HL-60 (cell line): Measurements from ENCODE around the gene CYP24A1.

ENCODE experiments used
- DNase-seq, 2 experiments: peaks; one replicate each; pipeline ENCODE4 v3.0.0-alpha.2; 2010 to 2020; ENCODE audit warnings: low read depth in 1 of 2, low spot score in 1 of 2
- H3K27ac ChIP-seq: fragments of 250-450 bp; sonication (Bioruptor Pico); replicated peaks from 2 replicates; pipeline ENCODE4 v1.5.1; 2020; ENCODE audit warnings: mild to moderate bottlenecking, moderate library complexity
- H3K27me3 ChIP-seq: fragments of 250-450 bp; sonication (Bioruptor Pico); 2 replicates; pipeline ENCODE4 v1.5.1; 2021; ENCODE audit warnings: mild to moderate bottlenecking, moderate library complexity; ENCODE audit not compliant: insufficient read depth, poor library complexity, severe bottlenecking
- H3K4me3 ChIP-seq: replicated peaks from 2 replicates; pipeline ENCODE4 v1.5.1; 2011; ENCODE audit warnings: mild to moderate bottlenecking, control low read depth, low read length; ENCODE audit not compliant: insufficient read depth
- GABPA ChIP-seq: IDR thresholded peaks from 2 replicates; pipeline ENCODE4 v1.6.1; 2012; ENCODE audit warnings: low read depth
- POLR2AphosphoS5 ChIP-seq: IDR thresholded peaks from 2 replicates; pipeline ENCODE4 v1.6.1; 2012; ENCODE audit warnings: low read depth
- SPI1 ChIP-seq: IDR thresholded peaks from 2 replicates; pipeline ENCODE4 v1.6.1; 2012; ENCODE audit warnings: low read depth, mild to moderate bottlenecking, borderline replicate concordance
- long read RNA-seq: library from polyadenylated mRNA; unstranded; transcript quantifications from one replicate; pipeline ENCODE4 v2.0.0, GENCODE V29; 2020
- TF ChIP-seq, protein P1 (sequence below): IDR thresholded peaks from 2 replicates; pipeline ENCODE4 v1.6.1; 2012; ENCODE audit warnings: low read depth; ENCODE audit not compliant: insufficient replicate concordance
- TF ChIP-seq, protein P2 (sequence below): IDR thresholded peaks from one replicate; pipeline ENCODE4 v1.5.1; 2011; ENCODE audit warnings: low read length, control low read depth, inconsistent platforms; ENCODE audit not compliant: insufficient read depth

CYP24A1 gene
- long read RNA-seq = 0 reads

DNA sequence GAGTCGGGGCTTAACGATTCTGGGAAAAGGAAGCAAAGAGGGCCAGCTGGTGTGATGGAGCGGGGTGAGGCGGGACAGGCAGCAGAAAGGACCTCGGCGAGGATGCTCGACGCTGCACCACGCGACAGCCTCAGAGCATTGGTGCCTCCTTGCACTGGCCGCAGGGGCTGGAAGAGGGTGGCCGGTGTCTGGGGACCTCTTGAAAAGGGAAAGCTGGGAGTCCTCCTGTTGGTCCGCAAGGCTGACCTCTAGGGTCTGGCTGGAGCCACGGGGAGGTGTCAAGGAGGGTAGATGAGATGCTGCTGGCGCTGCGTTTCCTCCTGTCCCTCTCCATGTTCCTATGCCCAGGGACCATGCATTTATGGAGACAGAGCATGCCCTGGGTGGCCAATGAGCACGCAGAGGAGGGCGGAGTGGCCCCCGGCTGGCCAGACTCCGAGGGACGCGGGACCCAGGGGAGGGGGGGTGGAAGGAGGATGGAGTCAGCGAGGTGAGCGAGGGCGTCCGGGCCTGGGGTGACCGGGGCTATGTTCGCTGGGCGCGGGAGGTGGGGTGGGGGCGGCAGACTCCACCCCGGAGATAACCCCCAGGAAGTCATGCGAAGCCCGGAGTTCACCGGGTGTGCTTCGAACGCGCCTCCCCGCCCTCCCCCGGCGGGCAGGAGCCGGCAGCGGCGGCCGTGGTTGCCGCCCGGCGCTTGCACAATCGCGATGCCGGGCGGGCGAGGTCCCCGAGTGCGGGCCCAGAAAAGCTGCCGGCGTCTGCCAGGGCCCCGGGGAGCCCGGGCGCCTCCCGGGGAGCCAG, at the start of gene CYP24A1:
Gene CYP24A1, minus strand, starts transcription at position 334 of the 804 bp plus-strand sequence. CDS start 407 bp downstream, outside the sequence.
- DNase-seq = peak in 1 of 2 experiments; percentile 36
- Histone ChIP-seq H3K27me3 (peaks cover 45% of the 10 kb centered on the region), H3K4me3 (peak within 1 kb of the TSS; percentile 22), H3K27ac (no peak within 1 kb of the TSS)
- TF ChIP-seq POLR2AphosphoS5 (no peak), SPI1 (no peak), GABPA (no peak)
- TF ChIP-seq, protein P1, sequence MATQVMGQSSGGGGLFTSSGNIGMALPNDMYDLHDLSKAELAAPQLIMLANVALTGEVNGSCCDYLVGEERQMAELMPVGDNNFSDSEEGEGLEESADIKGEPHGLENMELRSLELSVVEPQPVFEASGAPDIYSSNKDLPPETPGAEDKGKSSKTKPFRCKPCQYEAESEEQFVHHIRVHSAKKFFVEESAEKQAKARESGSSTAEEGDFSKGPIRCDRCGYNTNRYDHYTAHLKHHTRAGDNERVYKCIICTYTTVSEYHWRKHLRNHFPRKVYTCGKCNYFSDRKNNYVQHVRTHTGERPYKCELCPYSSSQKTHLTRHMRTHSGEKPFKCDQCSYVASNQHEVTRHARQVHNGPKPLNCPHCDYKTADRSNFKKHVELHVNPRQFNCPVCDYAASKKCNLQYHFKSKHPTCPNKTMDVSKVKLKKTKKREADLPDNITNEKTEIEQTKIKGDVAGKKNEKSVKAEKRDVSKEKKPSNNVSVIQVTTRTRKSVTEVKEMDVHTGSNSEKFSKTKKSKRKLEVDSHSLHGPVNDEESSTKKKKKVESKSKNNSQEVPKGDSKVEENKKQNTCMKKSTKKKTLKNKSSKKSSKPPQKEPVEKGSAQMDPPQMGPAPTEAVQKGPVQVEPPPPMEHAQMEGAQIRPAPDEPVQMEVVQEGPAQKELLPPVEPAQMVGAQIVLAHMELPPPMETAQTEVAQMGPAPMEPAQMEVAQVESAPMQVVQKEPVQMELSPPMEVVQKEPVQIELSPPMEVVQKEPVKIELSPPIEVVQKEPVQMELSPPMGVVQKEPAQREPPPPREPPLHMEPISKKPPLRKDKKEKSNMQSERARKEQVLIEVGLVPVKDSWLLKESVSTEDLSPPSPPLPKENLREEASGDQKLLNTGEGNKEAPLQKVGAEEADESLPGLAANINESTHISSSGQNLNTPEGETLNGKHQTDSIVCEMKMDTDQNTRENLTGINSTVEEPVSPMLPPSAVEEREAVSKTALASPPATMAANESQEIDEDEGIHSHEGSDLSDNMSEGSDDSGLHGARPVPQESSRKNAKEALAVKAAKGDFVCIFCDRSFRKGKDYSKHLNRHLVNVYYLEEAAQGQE = no peak
- TF ChIP-seq, protein P2, sequence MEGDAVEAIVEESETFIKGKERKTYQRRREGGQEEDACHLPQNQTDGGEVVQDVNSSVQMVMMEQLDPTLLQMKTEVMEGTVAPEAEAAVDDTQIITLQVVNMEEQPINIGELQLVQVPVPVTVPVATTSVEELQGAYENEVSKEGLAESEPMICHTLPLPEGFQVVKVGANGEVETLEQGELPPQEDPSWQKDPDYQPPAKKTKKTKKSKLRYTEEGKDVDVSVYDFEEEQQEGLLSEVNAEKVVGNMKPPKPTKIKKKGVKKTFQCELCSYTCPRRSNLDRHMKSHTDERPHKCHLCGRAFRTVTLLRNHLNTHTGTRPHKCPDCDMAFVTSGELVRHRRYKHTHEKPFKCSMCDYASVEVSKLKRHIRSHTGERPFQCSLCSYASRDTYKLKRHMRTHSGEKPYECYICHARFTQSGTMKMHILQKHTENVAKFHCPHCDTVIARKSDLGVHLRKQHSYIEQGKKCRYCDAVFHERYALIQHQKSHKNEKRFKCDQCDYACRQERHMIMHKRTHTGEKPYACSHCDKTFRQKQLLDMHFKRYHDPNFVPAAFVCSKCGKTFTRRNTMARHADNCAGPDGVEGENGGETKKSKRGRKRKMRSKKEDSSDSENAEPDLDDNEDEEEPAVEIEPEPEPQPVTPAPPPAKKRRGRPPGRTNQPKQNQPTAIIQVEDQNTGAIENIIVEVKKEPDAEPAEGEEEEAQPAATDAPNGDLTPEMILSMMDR = no peak

DNA sequence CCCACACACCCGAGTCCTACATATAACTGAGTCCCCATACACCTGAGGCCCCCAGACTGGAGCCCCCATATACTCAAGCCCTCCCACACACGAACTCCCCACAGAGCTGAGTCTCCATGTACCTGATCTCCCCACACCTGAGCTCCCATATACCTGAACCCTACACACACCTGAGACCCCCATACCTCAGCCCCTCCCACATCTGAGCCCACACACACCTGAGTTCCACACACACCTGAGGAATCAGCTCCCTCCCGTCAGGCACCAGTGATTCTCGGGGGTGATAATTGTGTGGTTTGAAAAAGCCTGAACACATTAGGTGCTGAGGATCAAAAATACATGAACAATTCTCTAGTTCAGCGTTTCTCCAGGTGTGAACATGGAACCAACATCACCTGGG, 49.5 kb upstream of the CYP24A1 start:
- TF ChIP-seq, protein P1 = no peak
- TF ChIP-seq SPI1 (no peak), POLR2AphosphoS5 (no peak), GABPA (no peak)
- TF ChIP-seq, protein P2 = no peak
- no peak for DNase-seq
- Histone ChIP-seq H3K27ac (no peak overlapping the region), H3K27me3 (no peaks in the 10 kb centered on the region), H3K4me3 (no peak overlapping the region)

DNA sequence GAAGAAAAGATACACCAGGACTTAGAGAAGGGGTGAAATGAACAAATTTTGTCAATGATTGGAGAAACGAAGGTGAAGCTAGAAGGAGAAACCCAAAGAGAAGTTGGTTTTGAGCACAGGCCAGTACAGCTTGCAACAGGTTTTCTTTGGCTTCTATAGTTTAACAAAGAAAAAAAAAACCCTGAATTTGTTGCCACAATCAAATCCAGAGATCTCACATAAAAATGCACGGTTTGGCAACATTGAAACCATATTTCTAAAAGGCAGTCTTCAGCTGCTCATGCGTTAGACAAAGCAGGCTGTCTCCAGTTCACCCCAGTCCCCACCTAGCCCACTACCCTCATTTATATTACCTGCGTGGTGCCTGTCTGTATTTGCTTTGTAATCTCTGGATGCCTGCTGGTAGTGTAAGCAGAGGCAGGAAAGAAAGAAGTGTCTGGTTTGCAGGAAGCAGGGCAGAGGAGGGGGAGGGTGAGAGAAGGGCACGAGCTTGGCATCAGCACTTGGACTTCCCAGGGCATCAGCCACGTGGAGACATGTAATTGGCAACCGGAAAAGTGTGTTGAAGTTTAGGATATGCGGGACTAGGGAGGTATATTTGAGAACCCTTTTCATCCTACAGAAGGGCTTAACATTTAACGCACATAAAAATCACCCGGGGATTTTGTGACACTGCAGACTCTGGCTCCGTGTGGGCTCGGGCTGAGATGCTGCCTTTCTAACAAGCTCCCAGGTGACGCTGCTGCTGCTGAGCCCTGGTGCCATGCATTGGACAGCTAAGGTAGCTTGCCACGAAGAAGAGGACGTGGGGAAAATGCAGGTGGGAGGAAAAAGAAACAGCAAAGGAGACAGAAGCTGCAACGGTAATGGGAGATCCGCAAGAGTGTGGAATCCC, 48.5 kb upstream of the CYP24A1 start:
- Histone ChIP-seq H3K27ac (no peak overlapping the region), H3K27me3 (no peaks in the 10 kb centered on the region), H3K4me3 (no peak overlapping the region)
- TF ChIP-seq, protein P2 = no peak
- TF ChIP-seq, protein P1 = no peak
- no peak for TF ChIP-seq POLR2AphosphoS5
- no peak for TF ChIP-seq SPI1
- no peak for TF ChIP-seq GABPA
- no peak for DNase-seq
